Fibroblast of skin of back (primary cell): ENCODE measurements around the gene CHD9.
"Not testable (repeated sequence)": the region's sequence is repeated elsewhere in the genome, so short reads cannot be mapped to it uniquely, and the experiment has no call there.

Source experiments
- DNase-seq: peaks from one replicate; pipeline ENCODE4 v3.0.0-alpha.2; 2013

The CHD9 gene

DNA sequence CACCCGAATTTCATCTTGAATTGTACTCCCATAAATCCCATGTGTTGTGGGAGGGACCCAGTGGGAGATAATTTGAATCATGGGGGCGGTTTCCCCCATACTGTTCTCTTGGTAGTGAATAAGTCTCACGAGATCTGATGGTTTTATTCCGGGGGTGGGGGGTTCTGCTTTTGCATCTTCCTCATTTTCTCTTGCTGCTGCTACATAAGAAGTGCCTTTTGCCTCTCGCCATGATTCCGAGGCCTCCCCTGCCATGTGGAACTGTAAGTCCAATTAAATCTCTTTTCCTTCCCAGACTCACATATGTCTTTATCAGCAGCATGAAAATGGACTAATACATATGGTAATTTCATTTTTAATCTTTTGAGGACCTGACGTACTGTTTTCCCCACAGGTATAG lies 20.7 kb downstream of the CHD9 start:
- DNase-seq, result not testable (repeated sequence)

DNA sequence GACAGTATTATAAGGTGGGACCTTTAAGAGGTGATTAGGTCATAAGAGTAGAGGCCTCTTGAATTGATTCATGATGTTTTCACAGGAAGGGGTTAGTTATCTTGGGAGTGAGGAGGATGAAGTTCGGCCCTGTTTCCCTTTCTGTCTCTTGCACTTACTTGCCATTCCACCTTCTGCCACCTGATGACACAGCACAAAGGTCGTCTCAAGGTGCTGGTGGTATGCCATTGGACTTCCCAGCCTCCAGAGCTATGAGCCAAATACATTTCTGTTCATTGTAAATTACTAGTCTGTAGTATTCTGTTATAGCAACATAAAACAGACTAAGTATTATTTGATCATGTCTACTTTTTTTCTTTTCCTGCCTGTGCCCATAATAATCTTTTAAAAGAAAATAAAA lies 23.5 kb downstream of the CHD9 start:
- DNase-seq, result no peak

DNA sequence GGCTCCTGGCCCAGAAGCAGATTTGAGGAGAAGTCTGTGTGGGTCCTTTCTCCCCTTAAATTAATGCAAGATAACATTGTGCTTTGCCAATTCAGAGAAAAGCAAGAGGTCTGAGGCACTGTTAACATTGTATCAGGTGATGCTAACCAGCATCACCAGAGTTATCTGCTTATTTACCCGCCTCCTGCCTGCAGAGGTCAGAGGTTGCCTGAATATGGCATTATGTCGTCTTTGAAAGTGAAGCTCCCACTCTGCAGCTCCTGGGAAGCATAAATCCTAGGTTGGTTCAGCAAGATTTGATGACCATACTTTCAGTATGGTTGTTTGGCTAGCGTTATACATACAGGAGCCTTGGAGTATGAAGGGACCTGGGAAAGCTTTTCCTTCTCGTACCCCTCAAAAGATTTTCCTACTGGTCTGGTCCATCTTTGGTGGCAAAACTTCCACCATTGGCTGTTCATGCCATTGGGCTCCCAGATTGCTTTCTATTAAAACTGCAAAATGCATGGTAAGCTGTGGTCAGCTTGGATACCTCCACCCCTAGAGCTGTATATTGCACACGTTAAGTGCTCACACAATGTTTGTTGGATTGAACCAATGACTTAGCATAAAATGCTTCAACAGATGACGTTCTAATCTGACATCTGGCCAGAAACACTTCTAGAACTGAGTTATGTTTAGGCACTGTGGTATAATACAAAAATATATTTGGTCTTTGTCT lies 24.1 kb downstream of the CHD9 start:
- no peak for DNase-seq

DNA sequence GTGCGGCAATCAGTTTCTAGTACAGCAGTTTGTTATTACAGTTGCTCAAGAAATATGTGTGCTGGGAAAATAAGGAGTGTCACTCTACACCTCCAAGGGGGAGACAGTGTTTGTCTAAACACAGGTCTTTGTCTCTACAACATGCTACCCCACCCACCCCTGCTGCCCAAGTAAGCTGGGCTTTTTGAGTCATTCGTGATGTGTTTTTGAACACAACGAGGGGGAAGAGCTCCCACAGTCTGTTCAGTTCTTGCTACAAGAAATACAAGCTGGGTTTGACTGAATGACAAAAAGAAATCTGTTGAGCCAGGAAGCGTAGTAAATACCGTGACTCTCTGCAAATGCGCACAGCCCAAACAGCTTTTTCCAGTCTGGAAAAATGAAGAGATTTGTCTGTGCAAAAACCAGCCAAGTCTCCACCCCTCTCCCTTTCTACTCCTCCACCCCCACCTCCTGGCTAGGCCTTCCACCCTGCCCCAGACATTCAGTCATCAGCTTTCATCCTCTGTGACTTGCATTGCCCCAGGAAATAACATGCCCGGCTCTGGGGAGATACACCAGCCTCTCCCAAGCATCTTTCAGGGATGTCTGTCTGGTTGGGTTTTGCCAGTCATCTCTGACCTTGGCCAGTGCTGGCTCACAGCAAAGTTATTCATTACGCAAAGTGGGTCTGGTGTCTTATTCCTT lies 25.7 kb downstream of the CHD9 start:
- DNase-seq, result peak; percentile 89

DNA sequence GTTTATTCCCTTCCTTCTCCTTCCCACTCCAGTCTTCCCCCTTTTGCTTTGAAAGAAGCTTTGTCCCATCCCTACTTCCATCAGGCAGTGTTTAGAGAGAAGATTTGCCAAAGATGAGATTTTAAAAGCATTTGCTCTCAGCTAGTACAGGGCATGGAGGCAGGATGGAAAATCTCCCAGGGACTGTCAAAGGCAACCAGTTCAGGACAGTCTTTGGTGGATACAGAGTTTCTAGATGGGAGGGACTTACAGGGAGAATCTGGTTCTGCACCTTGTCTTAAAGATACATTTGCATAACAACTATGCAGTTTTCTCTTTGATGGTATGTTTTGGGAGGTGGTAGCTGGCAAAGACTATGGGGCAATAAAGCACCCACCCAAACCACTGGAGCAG lies 26.2 kb downstream of the CHD9 start:
- peak; percentile 15 for DNase-seq

DNA sequence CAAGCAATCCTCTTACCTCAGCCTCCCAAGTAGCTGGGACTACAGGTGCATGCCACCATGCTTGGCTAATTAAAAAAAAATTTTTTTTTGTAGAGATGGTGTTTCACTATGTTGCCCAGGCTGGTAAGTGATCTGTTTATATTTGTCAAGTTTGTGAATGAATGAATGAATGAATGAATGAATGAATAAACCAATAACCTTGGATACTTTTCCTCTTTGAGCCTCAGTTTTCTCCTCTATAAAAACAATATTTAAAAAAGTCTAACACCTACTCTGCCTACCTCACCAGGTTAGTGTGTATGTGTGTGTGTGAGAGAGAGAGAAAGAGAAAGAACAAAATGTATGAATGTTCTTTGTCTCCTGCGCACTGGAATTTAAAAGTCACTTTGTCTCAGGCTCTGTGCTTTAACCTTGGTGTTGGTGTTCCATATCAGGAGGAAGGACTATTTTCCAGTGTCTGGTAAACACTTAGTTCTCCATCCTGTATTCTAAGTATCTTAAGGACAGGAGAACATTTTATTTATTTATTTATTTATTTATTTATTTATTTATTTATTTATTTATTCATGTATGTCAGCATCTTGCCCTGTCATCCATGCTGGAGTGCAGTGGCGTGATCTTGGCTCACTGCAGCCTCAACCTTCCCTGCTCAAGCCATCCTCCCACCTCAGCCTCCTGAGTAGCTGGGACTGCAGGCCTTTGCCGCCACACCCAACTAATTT lies 27.1 kb downstream of the CHD9 start:
- DNase-seq, result no peak

DNA sequence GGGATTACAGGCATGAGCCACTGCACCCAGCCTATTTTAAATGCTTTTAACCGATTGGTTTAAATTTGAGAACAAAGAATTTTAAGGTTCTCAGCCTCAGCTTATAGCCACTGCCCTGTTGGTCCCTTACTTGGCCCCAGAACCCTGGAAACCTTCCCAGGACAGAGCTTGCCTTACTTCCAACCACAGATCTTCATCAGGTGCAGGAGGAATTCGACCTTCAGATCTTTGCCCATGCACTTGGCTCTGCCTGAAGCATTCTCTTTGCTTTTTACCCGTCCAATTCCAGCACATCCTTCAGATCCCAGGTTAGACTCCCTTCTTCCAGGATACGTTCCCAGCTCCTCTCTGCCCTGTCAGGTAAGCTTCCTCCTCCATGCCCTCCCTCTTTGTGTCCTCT lies 27.7 kb downstream of the CHD9 start:
- DNase-seq, result no peak

DNA sequence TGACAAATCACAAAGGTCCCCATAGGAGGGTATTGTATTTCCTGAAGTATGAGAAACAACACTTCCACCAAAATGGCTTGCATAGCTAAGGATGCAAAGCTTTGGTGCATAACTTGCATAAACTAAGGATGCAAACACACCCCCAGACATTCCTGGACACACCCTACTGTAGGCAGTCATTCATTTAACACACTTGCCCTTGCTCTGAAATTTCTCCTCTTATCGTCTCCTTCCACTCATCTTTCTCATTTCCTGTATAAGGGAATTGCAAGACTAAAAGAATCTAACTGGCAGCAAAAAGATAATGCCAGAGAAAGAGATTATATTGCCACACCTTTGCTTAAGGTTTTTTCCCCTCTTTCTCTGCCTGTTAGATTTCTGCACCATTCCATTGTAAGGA lies 28.3 kb downstream of the CHD9 start:
- peak; percentile 19 for DNase-seq

DNA sequence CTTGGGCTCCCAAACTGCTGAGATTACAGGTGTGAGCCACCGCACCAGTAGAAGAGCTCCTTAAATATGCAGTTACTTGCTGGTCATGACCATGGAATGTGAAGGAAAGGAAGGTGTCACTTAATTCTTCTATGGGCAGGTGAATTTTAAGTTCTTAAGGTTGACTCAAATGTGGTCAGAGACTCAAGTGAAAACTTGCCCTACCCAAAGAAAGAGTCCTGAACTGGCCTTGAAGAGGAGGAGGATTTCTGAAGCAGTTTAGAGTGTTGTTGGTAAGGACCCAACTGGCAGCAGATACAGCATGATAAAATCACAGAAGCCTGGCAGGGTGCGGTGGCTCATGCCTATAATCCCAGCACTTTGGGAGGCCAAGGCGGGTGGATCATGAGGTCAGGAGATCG lies 29.4 kb downstream of the CHD9 start:
- no peak for DNase-seq

DNA sequence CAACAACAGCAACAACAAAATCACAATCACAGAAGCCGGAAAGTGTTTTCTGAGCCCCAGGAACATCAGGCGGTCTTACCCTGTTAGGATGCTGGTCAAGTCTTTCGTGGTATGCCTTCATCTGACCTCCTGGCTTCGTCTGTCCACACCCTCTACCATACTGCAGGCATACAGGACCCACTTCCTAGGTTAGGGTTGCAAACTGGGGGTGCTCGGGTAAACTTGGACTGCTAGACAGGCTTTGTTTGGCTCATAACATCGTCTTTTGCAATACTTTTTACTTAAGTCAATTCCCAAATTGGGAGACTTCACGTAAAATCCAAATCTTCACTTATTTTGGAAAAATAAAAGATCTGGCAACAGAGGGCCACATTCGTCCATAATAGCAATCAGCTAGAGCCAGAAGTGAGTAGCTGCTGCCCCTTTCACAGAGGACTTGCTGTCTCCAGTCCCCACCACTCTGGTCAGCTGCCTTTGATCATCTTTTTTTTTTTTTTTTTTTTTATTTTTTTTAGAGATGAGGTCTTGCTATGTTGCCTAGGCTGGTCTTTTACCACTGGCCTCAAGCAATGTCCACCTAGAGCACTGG lies 30.0 kb downstream of the CHD9 start:
- DNase-seq, result no peak

DNA sequence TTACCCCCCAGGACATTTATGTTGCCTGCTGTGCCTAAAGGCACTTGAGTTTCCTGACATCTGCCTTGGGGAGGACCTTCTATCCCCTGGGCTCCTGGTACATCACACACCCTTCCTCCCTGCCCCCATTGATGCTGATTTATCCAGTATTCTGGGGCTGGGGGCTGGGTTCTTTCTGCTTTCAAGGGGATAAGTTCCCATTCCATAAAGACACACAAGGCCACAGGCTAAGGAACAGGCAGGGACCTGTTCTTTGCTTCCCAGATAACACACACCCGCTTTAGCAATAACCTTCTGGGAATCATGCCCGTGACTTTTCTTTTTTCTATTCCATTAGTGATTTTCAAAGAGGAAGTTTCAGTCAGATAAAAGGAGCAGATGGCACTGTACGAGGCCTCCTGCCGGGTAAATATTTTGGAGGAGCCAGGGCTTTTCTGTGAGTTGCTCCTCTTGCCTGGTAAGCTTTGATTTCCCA lies 30.6 kb downstream of the CHD9 start:
- DNase-seq, result peak; percentile 5

DNA sequence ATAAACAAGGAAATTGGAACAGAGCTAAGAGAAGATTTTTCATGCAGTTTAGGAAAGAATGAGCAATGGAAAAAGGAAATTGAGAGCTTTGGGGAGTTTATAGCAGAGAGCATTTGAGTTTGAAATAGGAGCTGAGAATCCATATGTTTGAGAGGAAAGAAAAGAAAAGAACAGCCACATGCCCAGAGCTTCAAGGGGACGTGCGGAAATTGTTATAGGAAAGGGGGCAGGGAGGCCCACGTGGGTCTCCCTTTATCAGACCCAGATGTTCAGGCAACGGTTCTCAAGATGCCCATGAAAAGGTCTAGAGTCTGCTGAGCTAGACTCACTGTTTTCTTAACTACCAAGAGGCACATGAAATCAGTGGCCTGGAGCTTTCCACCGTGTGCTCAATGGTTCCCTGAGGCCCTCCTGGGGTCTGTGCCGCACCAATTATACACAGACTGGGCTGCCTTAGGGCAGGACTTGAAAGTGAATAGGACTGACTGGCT lies 31.2 kb downstream of the CHD9 start:
- peak; percentile 82 for DNase-seq

DNA sequence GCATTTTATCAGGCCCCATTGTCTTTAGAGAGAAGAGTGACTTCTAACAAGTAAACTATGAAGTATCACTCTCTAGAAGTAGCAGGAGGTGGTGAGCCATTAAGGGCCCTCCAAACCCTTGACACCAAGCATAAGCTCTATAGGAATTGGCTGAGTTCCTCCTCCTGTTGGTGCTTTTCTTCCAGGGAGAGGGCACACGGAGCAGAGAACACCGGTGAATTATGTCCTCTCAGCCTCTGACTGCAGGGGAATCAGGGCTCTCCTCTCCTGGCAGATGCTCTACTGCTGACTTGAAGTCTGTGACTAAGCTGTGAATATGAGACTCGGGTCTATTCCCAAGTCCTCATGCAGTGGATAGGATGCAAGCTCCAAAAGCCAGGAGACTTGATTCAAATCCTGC lies 32.3 kb downstream of the CHD9 start:
- DNase-seq, result peak; percentile 33

DNA sequence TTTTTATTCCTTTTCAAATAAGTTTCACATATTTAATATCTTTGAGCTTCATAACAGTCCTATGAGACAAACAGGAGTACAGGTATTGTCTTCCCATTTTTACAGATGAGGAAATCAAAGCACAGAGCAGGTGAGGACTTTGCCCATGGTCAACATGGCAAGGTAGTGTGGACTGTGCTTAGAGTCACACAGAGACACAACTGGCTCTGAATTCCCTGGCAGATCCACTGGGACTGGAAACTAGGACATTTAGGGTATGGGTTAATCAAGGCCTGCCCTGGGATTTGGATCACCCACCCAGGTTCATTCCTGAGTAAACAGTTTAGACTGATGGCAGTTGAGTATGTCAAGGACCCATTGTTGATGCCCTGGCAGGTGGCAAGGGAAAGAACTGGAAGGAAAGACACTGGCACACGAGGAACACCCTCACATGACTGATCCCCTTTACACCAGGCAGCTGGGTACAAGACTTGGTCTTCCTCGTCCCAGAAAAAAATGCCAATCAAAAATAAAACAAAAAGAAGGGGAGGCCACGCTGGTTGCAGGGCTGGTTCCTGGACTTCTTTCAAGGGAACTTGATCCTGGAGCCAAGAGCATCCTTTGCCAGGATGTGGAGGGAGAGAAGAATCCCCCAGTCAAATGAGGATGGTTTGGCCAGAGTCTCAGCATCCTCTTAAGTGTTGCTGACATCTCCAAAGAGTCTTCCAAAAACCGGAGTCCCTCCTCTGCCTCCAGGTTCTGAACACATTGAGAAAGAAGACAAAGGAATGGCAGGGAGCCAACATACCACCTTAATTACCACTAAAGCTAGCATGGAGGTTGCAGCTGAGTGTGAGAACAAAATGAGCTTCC lies 34.9 kb downstream of the CHD9 start:
- no peak for DNase-seq

DNA sequence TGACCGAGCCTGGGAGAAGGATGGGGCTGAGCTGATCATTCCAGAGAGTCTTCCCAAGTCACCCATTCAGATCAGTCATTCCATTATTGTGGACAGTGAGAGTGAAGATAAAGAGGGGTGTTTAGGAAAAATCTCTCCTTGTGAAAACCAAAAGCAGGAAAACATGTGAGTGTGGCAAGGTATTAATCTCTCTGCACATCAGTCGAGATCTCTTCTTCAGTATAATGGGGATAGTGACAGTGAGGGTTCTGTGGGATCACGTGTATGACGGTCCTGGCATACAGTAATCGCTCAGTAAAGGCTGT lies 35.4 kb downstream of the CHD9 start:
- DNase-seq, result peak; percentile 17

DNA sequence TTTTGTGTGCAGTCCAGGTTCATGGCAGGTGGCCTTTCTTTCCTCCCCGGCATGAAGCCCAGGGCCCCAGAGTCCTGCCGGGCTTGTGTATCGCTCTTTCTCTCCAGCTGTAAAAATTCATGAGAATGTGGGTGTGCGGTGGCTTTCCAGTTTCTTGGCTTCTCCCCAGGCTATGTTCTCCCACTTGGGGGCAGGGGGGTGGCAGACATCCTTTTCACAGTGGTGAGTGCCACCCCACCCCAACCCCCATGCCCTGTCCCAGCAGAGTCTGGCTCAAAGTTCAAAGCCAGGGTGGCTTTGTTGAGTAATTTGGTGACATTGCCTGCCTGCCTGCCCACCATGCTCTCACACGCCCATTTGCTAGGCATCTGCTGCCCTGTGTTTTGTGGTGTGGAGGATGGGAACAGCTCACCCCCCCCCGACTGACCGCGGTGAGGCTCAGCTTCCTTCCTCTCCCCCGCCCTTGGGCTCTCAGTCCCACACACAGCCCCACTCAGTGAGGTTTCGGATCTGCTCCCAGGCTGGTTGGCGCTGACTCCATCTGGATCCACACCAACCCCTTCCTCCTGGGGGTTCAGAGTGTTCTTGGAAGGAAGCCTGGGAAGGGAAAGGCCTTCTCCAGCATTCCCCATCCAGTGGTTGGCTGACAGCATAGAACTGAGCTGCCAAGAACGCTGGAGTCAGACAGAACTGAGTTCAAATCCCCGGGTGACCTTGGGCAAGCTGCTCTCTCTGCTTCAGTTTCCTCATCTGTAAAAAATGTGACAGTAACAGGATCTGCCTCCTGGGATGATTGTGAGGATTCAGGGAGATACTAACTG lies 36.0 kb downstream of the CHD9 start:
- peak; percentile 98 for DNase-seq

DNA sequence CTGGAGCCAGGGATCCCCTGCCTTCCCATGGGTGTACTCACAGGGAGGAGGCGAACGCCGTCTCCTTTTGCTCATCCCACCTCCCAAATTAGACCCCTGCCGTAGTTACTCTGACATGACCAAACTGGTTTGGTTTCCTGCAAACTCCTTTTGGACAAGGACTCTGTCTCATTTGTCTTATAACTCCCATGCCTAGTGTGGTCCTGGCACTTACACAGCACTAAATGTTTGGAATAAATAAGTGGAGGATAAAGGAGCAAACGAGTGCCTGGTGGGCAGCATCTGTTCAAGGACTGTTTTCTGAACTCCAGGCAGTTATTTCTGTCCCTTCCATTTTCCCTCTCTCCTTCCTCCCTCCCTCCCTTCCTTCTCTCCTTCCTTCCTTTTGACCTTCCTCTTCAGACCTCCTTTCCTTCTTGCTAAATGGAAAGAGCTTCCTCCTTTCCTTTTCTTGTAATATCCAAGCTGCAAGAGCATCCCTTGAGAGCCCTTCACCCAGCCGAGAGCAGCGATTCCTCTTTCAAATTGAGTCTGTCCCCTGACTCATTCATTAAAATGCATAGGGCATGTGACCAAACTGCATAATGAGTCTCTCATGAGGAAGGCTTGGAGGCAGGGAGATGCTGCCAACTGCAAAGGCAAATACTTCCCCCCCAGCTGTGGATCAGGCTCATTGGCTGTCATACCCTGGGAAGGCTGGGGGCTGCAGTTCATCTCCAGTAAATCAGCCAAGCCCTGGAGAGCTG lies 36.8 kb downstream of the CHD9 start:
- peak; percentile 90 for DNase-seq

DNA sequence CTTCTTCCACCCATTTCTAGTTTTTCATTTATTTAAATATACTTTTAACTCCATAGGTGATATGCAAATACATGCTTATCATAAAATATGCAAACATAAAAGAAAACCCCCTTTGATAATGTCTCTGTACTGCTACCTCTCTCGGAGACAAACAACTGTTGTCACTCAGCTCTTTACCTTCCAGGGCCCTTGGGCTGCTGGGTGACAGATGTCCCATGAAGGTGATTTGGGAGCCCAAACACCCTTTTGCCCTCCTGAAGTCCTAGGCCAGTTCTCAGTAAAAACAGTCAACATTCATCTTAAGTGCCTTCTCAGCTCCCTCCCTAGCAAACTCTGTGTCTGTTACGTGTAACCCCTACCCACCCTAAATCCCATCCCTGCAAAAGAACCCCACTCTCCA lies 37.5 kb downstream of the CHD9 start:
- no peak for DNase-seq

DNA sequence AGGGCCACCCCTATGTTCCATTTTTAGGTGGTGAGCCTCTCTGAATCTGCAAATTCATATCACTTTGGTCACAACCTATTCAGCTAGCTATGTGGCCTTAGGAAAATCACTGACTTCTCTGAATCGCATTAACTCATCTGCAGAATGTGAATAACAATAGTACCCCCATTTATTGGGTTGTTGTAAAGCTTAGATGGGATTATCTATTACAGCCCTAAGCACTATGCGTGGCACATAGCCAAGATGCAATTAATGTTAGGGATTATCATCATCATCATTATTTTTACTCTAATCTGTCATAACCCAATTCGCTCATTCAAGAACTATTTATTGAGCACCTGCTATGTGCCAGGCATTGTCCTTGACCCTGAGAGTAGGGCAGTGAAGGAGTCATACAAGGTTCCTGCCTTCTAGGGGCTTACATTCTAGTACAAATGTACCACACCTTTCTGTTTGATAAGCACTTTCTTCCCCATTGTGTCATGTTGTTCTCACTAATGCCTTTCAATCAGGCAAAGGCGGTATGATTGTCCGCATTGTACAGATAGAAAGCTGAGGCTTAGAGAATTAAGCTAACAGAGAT lies 38.5 kb downstream of the CHD9 start:
- no peak for DNase-seq

DNA sequence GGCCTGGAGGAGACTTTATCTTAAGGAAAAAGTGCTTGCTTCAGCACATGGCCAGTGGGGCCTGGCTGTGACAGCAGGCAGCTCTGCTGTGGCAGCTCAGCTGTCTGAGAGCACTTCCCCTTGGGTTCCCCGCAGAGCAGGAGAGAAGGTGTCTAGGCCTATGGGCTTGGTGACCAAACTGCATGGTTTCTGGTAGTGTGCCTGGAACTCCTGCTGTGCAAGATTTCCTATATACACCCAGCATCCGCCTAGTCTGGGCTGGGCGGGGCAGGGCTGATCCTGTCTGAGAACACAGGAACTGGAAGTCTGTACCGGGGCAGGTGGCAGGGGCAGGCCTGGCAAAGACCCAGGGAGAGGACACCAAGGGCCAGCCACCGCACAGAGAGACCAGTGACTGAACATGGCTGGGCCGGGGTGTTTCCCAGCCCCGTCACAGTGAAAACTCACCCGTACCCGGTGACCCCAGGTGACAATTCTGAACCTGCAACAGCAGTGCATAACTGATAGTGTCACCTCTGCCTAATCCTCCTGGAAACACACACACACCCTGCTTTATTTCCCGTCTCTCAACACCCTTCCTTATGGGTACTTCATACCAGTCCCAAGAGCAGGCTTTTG lies 39.3 kb downstream of the CHD9 start:
- DNase-seq, result peak; percentile 44
